ENCODE data around the gene STAM2. TPM values are rescaled to one million over a fixed set of nuclear protein-coding genes. Genes with fewer than 3 reads are reported as not detected.

Gene STAM2
- total and polyA plus RNA-seq, 2 of the 13 experiments (the other 11 are each of a cell fraction or from before 2014, with no cell fraction given) = 14.7 to 24.1 TPM

GRCh38 chr2:152175368-152176112 is at the start of gene STAM2 (continued):
- TF ChIP-seq PCBP1 (IDR thresholded peaks at IDR 0.05; ENCODE audit: borderline replicate concordance, low read depth, low read length) (peak; percentile 91; the same call in 1 of the 2 replicates), TAF15 (IDR thresholded peaks at IDR 0.05; ENCODE audit: low read depth, low read length, poor library complexity, severe bottlenecking) (no peak), KLF9 (CRISPR knock-in tag; IDR thresholded peaks at IDR 0.05; ENCODE audit: low read depth) (peak; percentile 68), ZBED4 (CRISPR knock-in tag; IDR thresholded peaks at IDR 0.05; ENCODE audit: borderline replicate concordance) (peak; percentile 76), ZNF713 (CRISPR knock-in tag; IDR thresholded peaks at IDR 0.05) (peak; percentile 19; the same call in 1 of the 2 replicates), ZNF800 (CRISPR knock-in tag; IDR thresholded peaks at IDR 0.05) (peak; percentile 92), AGO2 (optimal IDR thresholded peaks at IDR 0.05; ENCODE audit: low read depth, low read length) (peak; percentile 80), U2AF2 (IDR thresholded peaks at IDR 0.05; ENCODE audit: low read depth, low read length) (no peak), YEATS2 (CRISPR knock-in tag; IDR thresholded peaks at IDR 0.05; ENCODE audit: borderline replicate concordance) (peak; percentile 98), GMEB1 (CRISPR knock-in tag; IDR thresholded peaks at IDR 0.05; ENCODE audit: borderline replicate concordance) (peak; percentile 90; the same call in 1 of the 2 replicates), ETS1 (CRISPR knock-in tag; IDR thresholded peaks at IDR 0.05) (peak; percentile 85; the same call in 1 of the 2 replicates), ZBTB38 (CRISPR knock-in tag; IDR thresholded peaks at IDR 0.05) (peak; percentile 85), HMGXB3 (CRISPR knock-in tag; IDR thresholded peaks at IDR 0.05; ENCODE audit: borderline replicate concordance) (peak; percentile 90), ZNF326 (CRISPR knock-in tag; IDR thresholded peaks at IDR 0.05; ENCODE audit: borderline replicate concordance) (no peak)
